Liver (tissue), 9 donors: ENCODE data around the gene ZNF532. TPM values are rescaled to one million over a fixed set of nuclear protein-coding genes. Genes with fewer than 3 reads are reported as not detected.

Experiments
- DNase-seq: peaks from one replicate; pipeline ENCODE4 v3.0.0-alpha.2; 2017; ENCODE audit warnings: low spot score
- H3K27ac ChIP-seq, 2 donors: one replicate each; pipeline ENCODE4 v1.7.0; 2013; ENCODE audit warnings: inconsistent platforms in 2 of 2, low read length in 2 of 2, control low read depth in 1 of 2, low read depth in 1 of 2, mild to moderate bottlenecking in 1 of 2
- H3K27me3 ChIP-seq, 4 donors: one replicate each; pipeline versions ENCODE4 v1.6.1 to v1.7.0; 2013; ENCODE audit warnings: low read length in 3 of 4, inconsistent platforms in 1 of 4, mild to moderate bottlenecking in 1 of 4, moderate library complexity in 1 of 4; ENCODE audit not compliant: control insufficient read depth in 4 of 4, insufficient read depth in 4 of 4
- H3K36me3 ChIP-seq, 4 donors: one replicate each; pipeline versions ENCODE4 v1.6.1 to v1.7.0; 2013; ENCODE audit warnings: low read length in 3 of 4, mild to moderate bottlenecking in 3 of 4, low read depth in 1 of 4, moderate library complexity in 1 of 4; ENCODE audit not compliant: control insufficient read depth in 4 of 4, insufficient read depth in 3 of 4
- H3K4me1 ChIP-seq, 4 donors: one replicate each; pipeline versions ENCODE4 v1.6.1 to v1.7.0; 2013; ENCODE audit warnings: low read length in 3 of 4, mild to moderate bottlenecking in 3 of 4, moderate library complexity in 1 of 4; ENCODE audit not compliant: control insufficient read depth in 4 of 4, insufficient read depth in 4 of 4
- H3K4me3 ChIP-seq, 3 donors: one replicate each; pipeline versions ENCODE4 v1.6.1 to v1.7.0; 2013; ENCODE audit warnings: low read length in 3 of 3, control low read depth in 1 of 3, low read depth in 1 of 3, mild to moderate bottlenecking in 1 of 3
- H3K9ac ChIP-seq, 2 donors: one replicate each; pipeline ENCODE4 v1.7.0; 2013; ENCODE audit warnings: low read length in 2 of 2, mild to moderate bottlenecking in 2 of 2, moderate library complexity in 2 of 2, control low read depth in 1 of 2, low read depth in 1 of 2
- H3K9me3 ChIP-seq, 4 donors: one replicate each; pipeline versions ENCODE4 v1.6.1 to v1.7.0; 2013; ENCODE audit warnings: low read length in 3 of 4; ENCODE audit not compliant: control insufficient read depth in 4 of 4
- EGR1 ChIP-seq, 2 donors: IDR thresholded peaks; 2 replicates each; pipeline ENCODE4 v1.6.1; 2016 to 2018; ENCODE audit warnings: antibody characterized with exemption in 2 of 2, low read depth in 2 of 2
- FOXA1 ChIP-seq: IDR thresholded peaks from 2 replicates; pipeline ENCODE4 v1.6.1; 2016; ENCODE audit warnings: antibody characterized with exemption
- GABPA ChIP-seq, 2 donors: IDR thresholded peaks in 1 of 2; conservative IDR thresholded peaks in 1 of 2; 2 replicates each; pipeline ENCODE4 v1.6.1; 2016; ENCODE audit warnings: antibody characterized with exemption in 2 of 2, mild to moderate bottlenecking in 1 of 2, moderate library complexity in 1 of 2
- HNF4G ChIP-seq: IDR thresholded peaks from 2 replicates; pipeline ENCODE4 v1.6.1; 2016; ENCODE audit warnings: antibody characterized with exemption
- JUND ChIP-seq, 2 donors: IDR thresholded peaks; 2 replicates each; pipeline ENCODE4 v1.6.1; 2016; ENCODE audit warnings: antibody characterized with exemption in 2 of 2
- RAD21 ChIP-seq, 2 donors: IDR thresholded peaks; 2 replicates each; pipeline ENCODE4 v1.6.1; 2016; ENCODE audit warnings: antibody characterized with exemption in 2 of 2, mild to moderate bottlenecking in 2 of 2
- RXRA ChIP-seq, 2 donors: IDR thresholded peaks; 2 replicates each; pipeline ENCODE4 v1.6.1; 2017 to 2018; ENCODE audit warnings: antibody characterized with exemption in 2 of 2, mild to moderate bottlenecking in 1 of 2
- SP1 ChIP-seq: IDR thresholded peaks from 2 replicates; pipeline ENCODE4 v1.6.1; 2018; ENCODE audit warnings: antibody characterized with exemption, mild to moderate bottlenecking
- TAF1 ChIP-seq: conservative IDR thresholded peaks from 2 replicates; pipeline ENCODE4 v1.6.1; 2016; ENCODE audit warnings: antibody characterized with exemption, mild to moderate bottlenecking
- YY1 ChIP-seq: IDR thresholded peaks from 2 replicates; pipeline ENCODE4 v1.6.1; 2016; ENCODE audit warnings: antibody characterized with exemption, mild to moderate bottlenecking
- WGBS: extraction: QIAGEN DNeasy Blood & Tissue Kit; methylation state at CpG from one replicate; pipeline ENCODE4 v1.1.7; 2013; 5-methylcytosine and 5-hydroxymethylcytosine counted together
- polyA plus RNA-seq, 2 donors: library from polyadenylated mRNA; stranded (reverse) in 1 of 2; unstranded in 1 of 2; fragments of 200-250 nt in 1 of 2; fragments of >200 nt in 1 of 2; fragmentation: Nextera tagmentation in 1 of 2; extraction: Ambion mirVana in 1 of 2; gene quantifications; one replicate each; pipeline versions ENCODE4 v1.2.1 to v1.2.3, GENCODE V29; 2013 to 2015
- total RNA-seq, 2 donors: library from RNA; depleted of rRNA; stranded (reverse); fragments of >200 nt; gene quantifications; one replicate each; pipeline ENCODE4 v1.2.3, GENCODE V29; 2014
- TF ChIP-seq, protein P1 (sequence below): IDR thresholded peaks from 2 replicates; pipeline ENCODE4 v1.6.1; 2016; ENCODE audit warnings: antibody characterized with exemption
- TF ChIP-seq, protein P2 (sequence below): fragments of 150-350 bp; IDR thresholded peaks from 2 replicates; pipeline ENCODE4 v1.5.1; 2017; ENCODE audit warnings: improper control_type of control experiment, low read depth, low read length; ENCODE audit not compliant: missing input control
- TF ChIP-seq, protein P3 (sequence below): IDR thresholded peaks from 2 replicates; pipeline ENCODE4 v1.6.1; 2016; ENCODE audit warnings: antibody characterized with exemption, mild to moderate bottlenecking
- TF ChIP-seq, protein P4 (sequence below): IDR thresholded peaks from 2 replicates; pipeline ENCODE4 v1.6.1; 2016; ENCODE audit warnings: antibody characterized with exemption
- donor health status: healthy.
- donor health status: healthy.
- donor health status: healthy.
- donor health status: healthy.
- donor health status: healthy.

Gene ZNF532
- total and polyA plus RNA-seq, 4 donors = 0.68 to 5.6 (median 2.5) TPM

DNA sequence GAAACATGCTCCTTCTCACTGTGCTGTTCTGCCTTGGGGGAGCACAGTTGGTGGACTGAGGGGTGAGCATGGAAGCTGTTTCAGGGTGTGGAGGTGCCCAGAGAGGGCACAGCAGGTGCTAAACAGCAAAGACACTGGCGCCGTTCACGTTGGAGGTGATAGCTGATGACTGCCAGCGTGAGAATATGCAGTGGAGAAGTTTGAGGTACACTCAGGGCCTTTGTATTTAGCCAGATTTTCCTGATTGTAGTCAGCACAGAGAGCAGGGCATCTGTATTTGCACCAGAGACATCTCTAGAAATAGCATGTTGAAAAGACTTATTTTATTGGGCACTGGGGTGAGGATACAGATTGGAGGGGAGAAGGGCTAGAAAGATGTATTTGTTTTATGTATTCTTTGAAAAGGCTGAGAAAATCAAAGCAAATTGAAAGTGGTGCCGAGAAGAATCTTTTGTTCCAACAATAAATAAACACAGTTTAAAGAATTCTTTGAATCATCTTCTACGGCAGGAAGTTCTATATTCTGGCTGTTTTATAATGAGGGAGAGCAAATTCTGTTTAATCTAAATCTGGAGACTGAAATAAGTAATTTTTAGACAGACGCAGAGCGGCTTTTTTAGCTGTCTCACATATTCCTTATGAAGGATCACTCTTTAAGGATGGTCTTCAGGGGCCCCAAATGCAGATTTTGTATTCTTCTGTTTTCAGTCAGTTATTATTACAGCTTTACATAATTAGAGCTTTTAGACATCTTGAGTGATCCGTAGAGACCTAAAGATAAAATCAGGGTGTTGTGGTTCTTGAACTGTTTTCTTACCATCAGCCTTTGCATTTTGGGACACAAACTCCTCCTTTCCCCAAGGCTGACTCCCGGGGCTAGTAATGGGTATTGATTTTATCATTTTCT, 7.1 kb downstream of the ZNF532 start:
- Histone ChIP-seq H3K4me3 (no peak overlapping the region), H3K4me1 (peaks cover 0 to 3% (median under 1%) of the 10 kb centered on the region in 4 donors), H3K9me3 (no peaks in the 10 kb centered on the region), H3K9ac (no peak overlapping the region), H3K36me3 (peaks cover 0 to 3% (median 0%) of the 10 kb centered on the region in 4 donors), H3K27ac (no peak overlapping the region), H3K27me3 (no peaks in the 10 kb centered on the region)
- no peak for DNase-seq
- WGBS = 84% methylated on average over 10 of the region's 10 CpGs
- TF ChIP-seq, protein P1, sequence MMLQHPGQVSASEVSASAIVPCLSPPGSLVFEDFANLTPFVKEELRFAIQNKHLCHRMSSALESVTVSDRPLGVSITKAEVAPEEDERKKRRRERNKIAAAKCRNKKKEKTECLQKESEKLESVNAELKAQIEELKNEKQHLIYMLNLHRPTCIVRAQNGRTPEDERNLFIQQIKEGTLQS = no peak
- TF ChIP-seq FOXA1 (no peak), RXRA (IDR thresholded peaks at IDR 0.05) (no peak), SP1 (no peak), GABPA (IDR thresholded peaks at IDR 0.05 in 1 of 2, conservative IDR thresholded peaks at IDR 0.05 in 1 of 2) (no peak), RAD21 (IDR thresholded peaks at IDR 0.05) (no peak)
- TF ChIP-seq, protein P2, sequence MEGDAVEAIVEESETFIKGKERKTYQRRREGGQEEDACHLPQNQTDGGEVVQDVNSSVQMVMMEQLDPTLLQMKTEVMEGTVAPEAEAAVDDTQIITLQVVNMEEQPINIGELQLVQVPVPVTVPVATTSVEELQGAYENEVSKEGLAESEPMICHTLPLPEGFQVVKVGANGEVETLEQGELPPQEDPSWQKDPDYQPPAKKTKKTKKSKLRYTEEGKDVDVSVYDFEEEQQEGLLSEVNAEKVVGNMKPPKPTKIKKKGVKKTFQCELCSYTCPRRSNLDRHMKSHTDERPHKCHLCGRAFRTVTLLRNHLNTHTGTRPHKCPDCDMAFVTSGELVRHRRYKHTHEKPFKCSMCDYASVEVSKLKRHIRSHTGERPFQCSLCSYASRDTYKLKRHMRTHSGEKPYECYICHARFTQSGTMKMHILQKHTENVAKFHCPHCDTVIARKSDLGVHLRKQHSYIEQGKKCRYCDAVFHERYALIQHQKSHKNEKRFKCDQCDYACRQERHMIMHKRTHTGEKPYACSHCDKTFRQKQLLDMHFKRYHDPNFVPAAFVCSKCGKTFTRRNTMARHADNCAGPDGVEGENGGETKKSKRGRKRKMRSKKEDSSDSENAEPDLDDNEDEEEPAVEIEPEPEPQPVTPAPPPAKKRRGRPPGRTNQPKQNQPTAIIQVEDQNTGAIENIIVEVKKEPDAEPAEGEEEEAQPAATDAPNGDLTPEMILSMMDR = no peak

DNA sequence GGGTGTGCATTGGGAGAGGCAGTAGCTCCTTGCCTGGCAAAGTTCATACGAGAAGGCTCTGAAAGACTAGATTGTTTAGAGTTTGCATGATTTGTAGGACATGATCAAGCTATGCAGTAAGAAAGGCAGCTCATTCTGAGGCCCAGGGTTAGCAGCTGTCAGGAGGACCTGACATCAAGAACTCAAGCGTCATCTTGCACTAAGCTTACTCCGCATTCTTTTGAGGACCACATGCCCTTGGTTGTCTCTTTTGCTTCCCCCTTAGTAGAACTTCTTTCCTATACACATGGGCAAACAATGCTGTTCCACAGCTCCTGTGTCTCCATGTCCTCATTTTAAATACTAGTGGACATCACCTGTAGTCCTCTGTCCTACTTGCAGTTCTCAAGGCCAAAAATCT, 14.0 kb downstream of the ZNF532 start:
- no peaks in the 10 kb centered on the region for H3K4me1 ChIP-seq
- H3K27ac ChIP-seq = no peak overlapping the region
- WGBS = 99% methylated on average over 3 of the region's 3 CpGs
- H3K27me3 ChIP-seq = no peaks in the 10 kb centered on the region
- H3K4me3 ChIP-seq = no peak overlapping the region
- H3K9ac ChIP-seq = no peak overlapping the region
- TF ChIP-seq, protein P1 = no peak
- no peak for TF ChIP-seq TAF1
- H3K9me3 ChIP-seq = no peaks in the 10 kb centered on the region
- no peak for DNase-seq
- peaks cover 0 to 5% (median 0%) of the 10 kb centered on the region in 4 donors for H3K36me3 ChIP-seq

DNA sequence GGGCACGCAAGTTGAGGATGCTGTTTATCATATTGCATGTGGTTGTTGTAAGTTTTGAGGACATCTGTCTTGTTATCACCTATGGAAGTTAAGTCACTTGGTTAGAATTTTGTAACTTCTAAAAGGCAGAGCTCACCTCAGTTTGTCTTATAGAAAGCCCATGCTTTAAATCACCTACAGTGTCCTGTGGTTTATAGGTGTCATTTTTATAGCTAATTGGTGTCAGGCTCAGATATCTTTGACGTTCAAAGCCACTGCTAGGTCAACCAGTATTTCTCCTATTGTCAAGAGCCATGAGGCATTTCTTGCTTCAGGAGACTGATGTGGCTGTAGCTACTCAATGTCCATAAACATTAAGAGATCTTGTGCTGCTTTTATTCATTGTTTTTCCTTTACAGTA, 16.8 kb downstream of the ZNF532 start:
- Histone ChIP-seq H3K36me3 (peaks cover 0 to 5% (median 0%) of the 10 kb centered on the region in 4 donors), H3K27ac (no peak overlapping the region), H3K9me3 (no peaks in the 10 kb centered on the region), H3K27me3 (no peaks in the 10 kb centered on the region), H3K9ac (no peak overlapping the region), H3K4me3 (no peak overlapping the region), H3K4me1 (no peaks in the 10 kb centered on the region)
- 71% methylated on average over 2 of the region's 2 CpGs for WGBS
- DNase-seq = no peak
- TF ChIP-seq JUND (IDR thresholded peaks at IDR 0.05) (no peak), SP1 (no peak), EGR1 (IDR thresholded peaks at IDR 0.05; ENCODE audit: low read depth in 2 of 2) (no peak), TAF1 (no peak), RAD21 (IDR thresholded peaks at IDR 0.05) (no peak), FOXA1 (no peak), RXRA (IDR thresholded peaks at IDR 0.05) (no peak), HNF4G (no peak), YY1 (no peak), GABPA (IDR thresholded peaks at IDR 0.05 in 1 of 2, conservative IDR thresholded peaks at IDR 0.05 in 1 of 2) (no peak)
- TF ChIP-seq, protein P3, sequence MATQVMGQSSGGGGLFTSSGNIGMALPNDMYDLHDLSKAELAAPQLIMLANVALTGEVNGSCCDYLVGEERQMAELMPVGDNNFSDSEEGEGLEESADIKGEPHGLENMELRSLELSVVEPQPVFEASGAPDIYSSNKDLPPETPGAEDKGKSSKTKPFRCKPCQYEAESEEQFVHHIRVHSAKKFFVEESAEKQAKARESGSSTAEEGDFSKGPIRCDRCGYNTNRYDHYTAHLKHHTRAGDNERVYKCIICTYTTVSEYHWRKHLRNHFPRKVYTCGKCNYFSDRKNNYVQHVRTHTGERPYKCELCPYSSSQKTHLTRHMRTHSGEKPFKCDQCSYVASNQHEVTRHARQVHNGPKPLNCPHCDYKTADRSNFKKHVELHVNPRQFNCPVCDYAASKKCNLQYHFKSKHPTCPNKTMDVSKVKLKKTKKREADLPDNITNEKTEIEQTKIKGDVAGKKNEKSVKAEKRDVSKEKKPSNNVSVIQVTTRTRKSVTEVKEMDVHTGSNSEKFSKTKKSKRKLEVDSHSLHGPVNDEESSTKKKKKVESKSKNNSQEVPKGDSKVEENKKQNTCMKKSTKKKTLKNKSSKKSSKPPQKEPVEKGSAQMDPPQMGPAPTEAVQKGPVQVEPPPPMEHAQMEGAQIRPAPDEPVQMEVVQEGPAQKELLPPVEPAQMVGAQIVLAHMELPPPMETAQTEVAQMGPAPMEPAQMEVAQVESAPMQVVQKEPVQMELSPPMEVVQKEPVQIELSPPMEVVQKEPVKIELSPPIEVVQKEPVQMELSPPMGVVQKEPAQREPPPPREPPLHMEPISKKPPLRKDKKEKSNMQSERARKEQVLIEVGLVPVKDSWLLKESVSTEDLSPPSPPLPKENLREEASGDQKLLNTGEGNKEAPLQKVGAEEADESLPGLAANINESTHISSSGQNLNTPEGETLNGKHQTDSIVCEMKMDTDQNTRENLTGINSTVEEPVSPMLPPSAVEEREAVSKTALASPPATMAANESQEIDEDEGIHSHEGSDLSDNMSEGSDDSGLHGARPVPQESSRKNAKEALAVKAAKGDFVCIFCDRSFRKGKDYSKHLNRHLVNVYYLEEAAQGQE = no peak
- TF ChIP-seq, protein P4, sequence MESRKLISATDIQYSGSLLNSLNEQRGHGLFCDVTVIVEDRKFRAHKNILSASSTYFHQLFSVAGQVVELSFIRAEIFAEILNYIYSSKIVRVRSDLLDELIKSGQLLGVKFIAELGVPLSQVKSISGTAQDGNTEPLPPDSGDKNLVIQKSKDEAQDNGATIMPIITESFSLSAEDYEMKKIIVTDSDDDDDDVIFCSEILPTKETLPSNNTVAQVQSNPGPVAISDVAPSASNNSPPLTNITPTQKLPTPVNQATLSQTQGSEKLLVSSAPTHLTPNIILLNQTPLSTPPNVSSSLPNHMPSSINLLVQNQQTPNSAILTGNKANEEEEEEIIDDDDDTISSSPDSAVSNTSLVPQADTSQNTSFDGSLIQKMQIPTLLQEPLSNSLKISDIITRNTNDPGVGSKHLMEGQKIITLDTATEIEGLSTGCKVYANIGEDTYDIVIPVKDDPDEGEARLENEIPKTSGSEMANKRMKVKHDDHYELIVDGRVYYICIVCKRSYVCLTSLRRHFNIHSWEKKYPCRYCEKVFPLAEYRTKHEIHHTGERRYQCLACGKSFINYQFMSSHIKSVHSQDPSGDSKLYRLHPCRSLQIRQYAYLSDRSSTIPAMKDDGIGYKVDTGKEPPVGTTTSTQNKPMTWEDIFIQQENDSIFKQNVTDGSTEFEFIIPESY = no peak
- TF ChIP-seq, protein P1 = no peak
- TF ChIP-seq, protein P2 = no peak
